ENCODE results near the gene CDK10.
"Not testable (repeated sequence)": the region's sequence is repeated elsewhere in the genome, so short reads cannot be mapped to it uniquely, and the experiment has no call there.

Gene CDK10, protein sequence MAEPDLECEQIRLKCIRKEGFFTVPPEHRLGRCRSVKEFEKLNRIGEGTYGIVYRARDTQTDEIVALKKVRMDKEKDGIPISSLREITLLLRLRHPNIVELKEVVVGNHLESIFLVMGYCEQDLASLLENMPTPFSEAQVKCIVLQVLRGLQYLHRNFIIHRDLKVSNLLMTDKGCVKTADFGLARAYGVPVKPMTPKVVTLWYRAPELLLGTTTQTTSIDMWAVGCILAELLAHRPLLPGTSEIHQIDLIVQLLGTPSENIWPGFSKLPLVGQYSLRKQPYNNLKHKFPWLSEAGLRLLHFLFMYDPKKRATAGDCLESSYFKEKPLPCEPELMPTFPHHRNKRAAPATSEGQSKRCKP

DNA sequence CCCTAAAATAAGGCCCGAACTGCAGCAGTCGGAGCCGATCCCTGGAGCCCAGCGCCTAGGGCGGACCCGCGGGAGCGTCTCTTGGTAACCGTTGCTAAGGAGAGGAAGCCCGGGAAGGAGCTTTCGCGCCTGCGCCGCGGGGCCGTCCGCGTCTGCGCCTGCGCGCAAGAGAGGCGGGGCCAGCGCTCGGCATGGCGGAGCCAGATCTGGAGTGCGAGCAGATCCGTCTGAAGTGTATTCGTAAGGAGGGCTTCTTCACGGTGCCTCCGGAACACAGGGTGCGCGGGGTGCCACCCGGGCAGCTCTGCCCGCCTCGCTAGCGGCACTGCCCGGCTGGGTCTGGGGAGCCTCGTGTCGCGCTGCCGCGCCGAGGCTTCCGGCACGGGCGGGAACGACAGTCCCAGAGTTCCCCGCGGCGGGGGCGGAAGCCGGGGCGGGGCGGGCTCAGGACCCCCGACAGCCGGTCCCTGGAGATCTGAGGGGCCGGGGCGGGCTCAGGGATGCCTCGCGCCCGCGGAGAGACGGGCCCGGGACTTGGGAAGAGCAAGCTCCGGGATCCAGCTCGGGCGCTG, at the start of gene CDK10:
Gene CDK10, plus strand, starts transcription at position 170 of the 572 bp plus-strand sequence. Its CDS starts 22 bp downstream, at position 192.
- peak; percentile 95 for DNase-seq

DNA sequence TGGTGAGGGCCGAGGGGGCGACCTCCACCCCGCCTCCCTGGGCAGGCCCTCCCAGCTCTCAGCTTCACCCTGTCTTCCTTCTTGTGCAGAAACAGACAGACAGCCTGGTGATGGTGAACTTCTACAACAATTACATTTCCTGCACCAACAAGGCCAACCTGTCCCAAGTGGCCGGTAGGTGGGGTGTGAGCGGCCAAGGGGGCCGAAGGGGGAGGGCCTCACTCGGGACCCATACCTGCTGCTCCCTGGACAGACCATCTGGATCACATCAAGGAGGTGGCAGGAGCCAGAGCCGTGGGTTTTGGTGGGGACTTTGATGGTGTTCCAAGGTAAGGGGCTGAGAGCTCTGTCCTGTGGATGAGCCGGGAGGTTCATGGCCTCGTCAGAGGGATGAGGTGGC, 49.1 kb upstream of the CDK10 start:
- no peak for DNase-seq

DNA sequence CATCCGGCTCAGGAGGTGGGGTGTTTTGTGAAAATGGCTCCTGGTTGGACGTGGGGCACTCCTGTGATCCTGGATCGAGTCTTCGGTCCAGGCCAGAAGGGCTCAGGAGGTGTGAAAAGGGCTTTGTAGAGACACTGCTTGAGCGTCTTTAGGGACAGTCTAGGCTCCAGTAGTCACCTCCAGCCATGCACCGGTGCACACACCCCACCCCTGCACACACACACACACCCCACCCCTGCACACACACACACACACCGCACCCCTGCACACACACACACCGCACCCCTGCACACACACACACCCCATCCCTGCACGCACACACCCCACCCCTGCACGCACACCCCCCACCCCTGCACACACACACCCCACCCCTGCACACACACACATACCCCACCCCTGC, 48.0 kb upstream of the CDK10 start:
- DNase-seq: no peak

DNA sequence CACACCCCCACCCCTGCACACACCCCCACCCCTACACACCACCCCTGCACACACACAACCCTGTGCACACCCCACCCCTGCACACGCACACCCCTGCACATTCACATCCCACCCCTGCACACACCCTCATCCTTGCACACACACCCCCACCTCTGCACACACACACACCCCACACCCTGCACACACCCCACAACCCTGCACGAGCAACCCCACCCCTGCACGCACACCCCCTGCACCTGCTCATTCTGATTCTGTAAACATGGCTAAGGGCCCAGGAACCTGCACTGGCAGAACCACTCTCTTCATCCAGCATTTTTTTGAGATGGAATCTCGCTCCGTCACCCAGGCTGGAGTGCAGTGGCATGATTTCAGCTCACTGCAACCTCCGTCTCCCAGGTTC, 47.1 kb upstream of the CDK10 start:
- no peak for DNase-seq

DNA sequence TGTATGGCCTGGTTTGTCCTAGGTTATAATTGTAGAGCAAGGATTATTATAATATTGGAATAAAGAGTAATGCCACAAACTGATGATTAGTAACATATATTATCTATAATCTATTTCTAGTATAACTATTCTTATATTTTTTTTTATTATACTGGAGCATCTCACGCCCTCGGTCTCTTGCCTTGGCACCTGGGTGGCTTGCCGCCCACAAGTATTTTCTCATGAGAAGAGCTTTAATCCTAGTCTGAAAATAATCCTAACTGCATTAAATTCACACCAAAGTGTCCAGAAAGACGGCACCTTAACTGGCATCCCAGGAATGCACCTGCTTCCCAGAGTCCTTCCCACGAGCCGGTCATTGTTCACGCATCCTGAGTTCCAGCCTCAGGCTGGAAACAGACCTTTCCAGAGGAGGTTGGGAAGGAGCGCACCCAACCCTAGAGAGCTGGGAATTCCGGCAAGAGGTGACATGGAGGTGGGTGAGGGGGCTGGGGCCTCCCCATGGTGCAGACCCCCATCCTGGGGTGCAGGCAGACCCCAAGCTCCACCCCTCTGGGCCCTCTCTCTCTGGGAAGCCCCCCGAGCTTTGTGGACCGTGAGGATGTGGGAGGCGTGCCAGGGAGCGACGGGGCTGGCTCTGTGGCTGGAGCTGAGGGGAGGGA, 44.9 kb upstream of the CDK10 start:
- DNase-seq: no peak

DNA sequence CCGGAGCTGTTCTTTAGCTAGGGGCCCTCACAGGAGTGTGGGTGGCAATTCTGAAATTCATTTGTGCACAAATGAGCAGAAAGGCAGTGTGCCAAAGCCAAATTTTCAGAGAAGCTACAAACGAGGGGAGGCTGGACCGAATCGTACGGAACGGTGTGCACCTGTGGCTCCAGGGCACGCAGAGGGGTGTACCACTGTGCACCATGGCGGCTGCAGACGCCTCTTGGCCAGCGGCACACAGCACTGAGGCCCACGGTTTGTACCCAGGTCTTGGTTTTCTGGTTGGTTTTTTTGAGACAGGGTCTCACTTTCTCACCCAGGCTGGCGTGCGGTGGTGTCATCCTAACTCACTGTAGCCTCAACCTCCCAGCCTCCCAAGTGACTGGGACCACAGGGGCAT, 43.9 kb upstream of the CDK10 start:
- no peak for DNase-seq

DNA sequence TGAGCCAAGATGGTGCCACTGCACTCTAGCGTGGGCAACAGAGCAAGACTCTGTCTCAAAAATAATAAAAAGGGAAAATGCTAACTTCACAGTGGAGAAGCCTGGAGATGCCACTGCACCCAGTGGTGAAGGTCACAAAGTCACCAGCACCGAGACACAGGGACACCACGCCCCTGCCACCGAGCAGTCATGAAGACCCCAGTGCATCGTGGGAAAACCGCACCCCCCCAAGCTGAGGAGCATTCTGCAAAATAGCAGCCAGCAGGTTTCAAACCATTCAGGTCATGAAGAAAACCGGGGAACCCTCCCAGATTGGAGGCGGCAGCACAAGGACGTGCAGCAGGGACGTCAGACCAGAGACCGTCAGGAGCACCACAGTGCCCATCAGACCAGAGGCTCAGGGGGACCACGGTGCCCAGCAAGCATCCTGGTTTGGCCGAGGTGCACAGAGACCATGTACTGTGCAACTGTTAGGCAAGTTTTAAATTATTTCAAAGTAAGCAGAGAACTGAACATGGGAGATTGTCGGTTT, 42.7 kb upstream of the CDK10 start:
- DNase-seq: no peak

DNA sequence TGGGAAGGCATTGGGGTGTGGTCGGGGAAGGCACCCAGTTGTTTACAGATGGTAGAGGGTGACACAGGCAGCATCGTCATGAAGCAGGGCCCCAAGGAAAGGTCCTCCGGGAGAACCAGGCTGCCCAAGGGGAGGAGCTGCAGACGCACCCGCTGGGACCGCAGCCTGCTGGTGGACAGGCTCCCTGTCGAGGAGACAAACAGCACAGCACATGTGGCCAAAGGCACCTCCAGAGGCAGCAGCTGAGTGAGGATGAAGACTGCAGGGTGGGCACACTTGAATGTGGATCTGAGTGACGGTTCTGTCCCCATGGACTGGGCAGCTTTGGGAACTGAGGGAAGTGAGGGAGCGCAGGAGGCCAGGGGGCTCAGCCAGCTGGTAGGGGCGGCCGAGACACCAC, 41.4 kb upstream of the CDK10 start:
- DNase-seq: no peak

DNA sequence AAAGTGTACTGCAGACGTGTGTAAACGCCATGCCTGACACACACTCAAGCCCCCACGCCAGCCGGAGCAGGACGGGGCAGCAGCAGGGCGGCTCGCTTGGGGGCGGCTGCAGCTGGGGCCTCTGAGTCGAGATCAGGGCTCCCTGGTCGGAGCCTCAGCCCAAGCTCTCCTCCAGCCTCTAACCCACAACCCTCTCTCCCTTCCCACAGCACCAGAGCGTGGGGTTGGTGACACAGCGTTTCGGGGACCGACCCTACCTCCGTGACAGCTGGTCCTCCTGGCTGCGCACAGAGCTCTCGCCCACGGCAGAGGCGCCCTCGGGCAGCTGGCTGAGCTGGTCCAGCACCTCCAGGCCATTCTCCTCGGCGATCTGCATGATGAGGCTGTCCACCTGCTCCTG, 40.2 kb upstream of the CDK10 start:
- no peak for DNase-seq

DNA sequence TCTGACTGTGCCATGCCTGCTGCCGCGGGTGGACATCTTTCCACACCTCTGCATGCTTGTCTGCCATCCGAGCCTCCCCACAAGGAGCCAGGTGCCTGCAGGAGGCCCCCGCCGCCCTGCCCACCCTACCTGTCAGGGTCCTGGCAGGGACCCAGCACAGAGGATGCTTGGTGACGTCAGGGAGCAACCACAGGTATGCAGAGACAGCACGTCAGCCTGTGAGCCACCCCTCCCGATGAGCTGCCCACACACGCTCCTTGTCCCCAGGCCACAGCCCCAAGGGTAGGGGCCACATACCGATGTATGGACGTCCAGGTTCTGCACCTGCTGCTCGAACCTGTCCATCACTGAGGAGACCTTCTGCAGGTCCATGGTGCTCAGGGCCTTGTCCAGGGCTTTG, 39.6 kb upstream of the CDK10 start:
- no peak for DNase-seq

DNA sequence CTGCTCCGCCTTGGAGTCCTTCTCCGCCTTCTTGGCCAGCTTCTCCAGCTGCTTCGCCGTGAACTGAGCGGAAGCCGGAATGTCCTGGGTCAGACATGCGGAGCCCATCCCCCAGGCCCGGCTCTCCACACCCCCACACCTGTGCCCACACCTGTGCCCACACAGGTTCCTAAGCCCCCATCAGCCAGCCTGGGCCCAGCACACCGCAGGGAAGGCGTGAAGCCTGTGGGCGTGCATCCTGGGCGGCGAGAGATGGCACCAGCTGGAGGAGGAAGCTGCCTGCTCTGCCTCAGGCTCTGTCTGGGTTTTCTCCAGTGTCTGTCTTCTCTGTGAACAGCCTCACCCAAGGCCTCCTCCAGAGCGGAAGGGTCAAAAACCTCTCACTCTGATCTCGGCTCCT, 34.9 kb upstream of the CDK10 start:
- DNase-seq: no peak

DNA sequence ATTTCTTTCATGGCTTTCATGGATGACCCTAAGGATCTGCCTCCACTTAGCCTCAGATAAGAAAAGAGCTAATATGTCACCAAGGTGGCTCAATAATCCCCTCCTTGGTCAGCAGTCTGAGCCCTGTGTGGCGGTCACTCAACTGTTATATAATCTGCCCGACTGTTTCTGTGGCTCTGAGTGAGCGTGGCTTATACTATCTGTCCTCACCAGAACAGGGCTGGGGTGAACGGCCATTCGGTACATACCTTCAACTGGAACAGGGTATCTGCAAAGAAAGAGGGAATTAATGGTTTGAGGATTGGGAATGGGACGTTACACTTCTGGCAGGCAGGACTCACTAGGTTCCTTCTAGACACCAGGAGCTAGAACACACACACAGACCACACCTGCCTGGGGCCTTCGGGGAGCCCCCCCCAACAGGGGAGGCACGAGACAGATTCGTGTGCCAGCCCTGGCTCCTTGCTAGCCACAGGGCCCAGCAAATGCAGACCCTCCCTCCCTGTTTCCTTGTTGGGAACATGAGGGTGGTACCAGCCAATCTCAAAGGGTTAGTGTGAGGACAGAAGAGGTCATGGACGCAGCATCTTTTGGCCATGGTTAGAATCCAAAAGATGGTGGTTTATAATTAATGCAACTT, 32.7 kb upstream of the CDK10 start:
- no peak for DNase-seq

DNA sequence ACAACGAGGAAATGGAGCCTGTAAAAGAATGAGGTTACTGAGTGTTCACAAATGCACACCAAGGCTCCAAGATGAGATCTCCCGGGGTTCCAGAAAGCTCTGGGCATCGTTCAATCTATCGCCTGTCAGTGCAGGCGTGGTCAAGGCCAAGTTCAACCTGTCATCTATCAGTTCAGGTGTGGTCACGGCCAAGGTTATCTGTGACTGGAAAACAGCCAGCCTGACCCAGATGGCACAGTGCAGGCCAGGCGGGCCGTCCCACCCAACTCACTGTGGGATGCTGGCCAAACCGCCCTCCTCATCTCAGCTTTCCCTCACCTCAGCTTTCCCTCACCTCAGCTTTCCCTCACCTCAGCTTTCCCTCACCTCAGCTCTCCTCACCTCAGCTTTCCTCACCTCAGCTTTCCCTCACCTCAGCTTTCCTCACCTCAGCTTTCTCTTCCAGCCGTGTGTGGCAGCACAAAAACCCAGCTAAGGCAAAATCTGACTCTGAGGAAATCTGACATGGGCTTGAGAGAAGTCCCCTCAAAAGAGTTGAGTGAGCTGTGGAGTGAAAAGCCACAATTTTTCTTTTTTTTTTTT, 31.3 kb upstream of the CDK10 start:
- no peak for DNase-seq

DNA sequence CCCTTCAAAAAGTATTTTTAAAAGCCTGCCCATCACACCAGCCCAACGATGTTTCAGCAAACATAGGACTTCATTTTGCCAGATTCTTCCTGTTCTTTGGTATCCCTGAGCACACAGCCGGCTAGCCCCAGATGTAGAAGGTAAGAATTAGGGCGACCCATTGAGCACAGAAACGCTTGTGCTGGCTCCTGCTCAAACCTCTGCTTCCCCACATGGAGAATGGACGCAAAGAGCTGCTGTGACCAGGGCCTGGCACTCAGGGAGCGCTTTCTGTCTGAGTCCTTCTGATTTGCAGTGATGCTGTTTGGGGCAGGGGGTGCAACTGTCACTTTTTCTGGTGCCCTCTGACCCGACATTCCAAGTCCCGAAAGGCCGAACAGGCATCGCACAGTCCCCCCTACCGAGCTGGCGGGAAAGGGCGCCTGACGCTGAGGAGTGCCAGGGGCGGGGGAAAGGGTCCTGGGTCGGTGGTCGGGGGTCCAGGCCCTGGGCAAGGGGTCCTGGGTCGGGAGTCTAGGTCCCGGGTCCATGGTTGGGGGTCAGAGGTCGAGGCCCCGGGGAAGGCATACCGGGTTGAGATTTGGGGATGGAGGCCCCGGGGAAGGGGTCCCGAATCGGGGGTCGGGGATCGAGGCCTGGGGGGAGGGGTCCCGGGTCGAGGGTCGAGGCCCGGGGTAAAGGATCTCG, 29.9 kb upstream of the CDK10 start:
- no peak for DNase-seq

DNA sequence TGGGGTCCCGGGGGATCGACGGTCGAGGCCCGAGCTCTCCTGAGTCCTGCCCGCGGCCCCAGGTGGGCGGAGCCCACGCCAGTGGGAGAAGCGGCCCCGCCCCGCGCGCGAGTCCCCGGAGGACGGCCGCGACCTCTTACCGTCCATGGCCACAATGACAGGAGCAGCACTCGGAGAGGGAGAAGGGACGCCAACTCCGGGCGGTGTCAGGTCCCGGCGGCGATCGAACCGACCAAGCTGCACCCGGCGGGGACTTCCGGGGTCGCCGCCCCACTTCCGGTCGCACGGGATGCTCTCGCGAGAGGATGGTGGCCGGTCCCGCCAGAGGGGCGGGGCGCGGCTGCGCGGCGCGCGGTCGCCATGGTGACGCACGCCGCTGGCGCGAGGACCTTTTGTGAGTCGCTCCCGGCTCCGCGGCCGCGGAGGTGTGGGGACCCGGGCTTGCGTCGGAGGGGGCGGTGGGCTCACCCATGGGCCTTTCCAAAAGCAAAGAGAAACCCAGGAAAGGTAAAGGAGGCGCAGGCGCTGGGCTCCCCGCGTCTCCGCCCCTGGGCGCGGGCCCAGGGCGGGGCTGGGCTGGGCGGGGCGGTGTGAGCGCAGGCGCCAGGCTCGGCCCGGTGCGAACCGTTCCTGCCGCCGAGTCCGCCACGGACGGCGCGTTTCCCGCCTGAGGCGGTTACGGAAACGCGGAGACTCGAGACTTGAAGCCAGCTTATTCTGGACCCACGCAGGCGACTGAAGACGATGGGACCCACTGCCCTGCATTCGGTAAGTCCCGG, 28.9 kb upstream of the CDK10 start, which contains the start of the genes CHMP1A and SPATA33:
Gene CHMP1A, minus strand, starts transcription at position 267 of the 779 bp plus-strand sequence. Its CDS starts 120 bp downstream, at position 147.
Gene SPATA33, plus strand, starts transcription at position 395 of the 779 bp plus-strand sequence. Its CDS starts 76 bp downstream, at position 471.
- DNase-seq: peak; percentile 95

DNA sequence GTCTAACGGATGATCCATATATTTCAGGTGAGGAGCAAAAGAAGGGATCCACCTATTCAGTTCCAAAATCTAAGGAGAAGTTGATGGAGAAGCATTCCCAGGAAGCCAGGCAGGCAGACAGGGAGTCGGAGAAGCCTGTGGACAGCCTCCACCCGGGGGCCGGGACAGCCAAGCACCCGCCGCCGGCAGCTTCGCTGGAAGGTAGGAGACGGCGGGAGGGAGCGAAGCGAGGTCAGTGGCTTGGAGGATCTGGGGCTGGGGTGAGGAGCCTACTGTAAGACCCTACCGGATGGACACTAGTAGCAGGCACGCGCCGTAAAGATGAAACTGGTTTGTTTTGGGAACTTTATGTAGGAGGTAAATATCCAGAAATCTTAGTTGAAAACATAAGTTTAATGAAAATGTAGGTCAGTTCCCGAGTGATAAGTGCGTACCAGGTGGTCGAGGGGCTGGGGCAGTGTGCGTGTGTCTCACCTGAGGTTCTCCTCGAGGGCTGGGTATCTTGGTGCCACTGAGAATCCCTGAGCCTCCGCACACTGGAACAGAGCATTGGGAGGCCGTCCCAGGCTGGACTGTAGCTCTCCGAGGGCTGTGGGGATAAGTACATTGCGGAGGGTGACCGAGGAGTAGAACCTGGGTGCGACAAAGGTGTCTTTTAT, 28.1 kb upstream of the CDK10 start:
- peak; percentile 25 for DNase-seq

DNA sequence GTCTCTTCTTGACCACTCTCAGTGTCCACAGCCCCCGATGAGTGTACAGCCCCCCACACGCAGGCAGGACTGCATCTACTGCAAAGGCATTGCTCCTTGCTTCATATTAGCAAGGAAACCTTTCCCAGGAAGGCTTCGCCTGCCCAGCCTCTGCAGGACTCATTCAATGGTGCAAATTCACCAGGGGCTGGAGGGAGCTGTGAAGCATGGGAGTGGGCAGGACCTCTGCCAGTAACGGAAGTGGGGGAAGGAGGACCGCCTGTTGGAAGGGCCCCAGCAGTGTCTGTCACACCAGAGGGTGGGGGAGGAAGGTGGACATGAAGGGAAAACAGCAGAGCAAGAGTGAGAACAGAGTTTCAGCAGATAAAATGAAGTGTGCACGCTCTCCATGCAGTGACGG, 26.3 kb upstream of the CDK10 start:
- no peak for DNase-seq

DNA sequence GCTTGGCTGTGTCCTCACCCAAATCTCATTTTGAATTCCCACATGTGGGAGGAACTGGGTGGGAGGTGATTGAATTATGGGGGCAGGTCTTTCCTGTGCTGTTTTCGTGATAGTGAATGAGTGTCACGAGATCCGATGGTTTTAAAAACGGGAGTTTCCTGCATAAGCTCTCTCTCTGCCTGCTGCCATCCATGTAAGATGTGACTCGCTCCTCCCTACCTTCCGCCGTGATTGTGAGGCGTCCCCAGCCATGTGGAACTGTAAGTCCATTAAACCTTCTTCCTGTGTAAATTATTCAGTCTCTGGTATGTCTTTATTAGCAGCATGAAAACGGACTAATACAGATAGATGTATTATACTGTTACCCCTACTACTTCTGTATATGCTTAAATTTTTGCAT, 25.3 kb upstream of the CDK10 start:
- no peak for DNase-seq

DNA sequence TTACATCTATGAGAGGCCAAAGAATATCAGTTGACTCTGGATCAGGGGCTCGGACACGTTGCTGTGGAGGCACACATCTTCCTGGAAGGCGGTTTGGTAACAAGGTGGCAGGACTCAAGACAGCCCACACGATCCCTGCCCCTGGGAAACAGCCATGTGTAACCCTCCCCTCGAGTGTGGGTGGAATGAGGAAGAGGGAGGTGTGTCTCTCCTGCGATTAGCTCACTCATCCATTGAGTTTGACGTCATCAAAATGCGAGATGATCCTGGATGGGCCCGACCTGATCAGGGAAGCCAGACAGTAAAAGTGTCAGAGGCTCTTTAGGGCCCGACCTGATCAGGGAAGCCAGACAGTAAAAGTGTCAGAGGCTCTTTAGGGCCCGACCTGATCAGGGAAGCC, 22.3 kb upstream of the CDK10 start:
- not testable (repeated sequence) for DNase-seq

DNA sequence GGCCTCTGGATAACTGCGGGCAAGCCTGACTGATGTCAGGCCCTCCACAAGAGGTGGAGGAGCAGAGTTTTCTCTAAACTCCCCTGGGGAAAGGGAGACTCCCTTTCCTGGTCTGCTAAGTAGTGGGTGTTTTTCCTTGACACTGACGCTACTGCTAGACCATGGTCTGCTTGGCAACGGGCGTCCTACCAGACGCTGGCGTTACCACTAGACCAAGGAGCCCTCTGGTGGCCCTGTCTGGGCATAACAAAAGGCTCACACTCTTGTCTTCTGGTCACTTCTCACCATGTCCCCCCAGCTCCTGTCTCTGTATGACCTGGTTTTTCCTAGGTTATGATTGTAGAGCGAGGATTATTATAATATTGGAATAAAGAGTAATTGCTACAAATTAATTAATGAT, 19.5 kb upstream of the CDK10 start:
- peak; percentile 40 for DNase-seq

DNA sequence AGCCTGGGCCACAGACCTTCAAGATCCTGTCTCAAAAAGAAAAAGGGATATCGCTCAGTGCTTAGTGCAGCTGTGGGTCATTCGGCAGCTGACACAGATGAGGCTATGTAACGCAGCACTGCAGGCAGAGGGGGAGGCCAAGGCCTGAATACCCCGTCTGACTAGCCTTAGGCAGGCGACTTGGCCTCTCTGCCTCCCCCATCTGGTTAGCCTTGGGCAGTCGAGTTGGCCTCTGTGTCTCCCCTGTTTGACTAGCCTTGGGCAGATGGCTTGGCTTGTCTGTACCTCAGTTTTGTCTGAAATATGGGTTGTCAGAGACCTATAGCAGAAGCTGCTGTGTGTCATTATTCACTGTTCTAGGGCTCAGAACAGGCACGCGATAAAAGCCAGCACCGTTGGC, 18.9 kb upstream of the CDK10 start:
- no peak for DNase-seq

All from activated CD4-positive, alpha-beta T cell treated with anti-CD3 and anti-CD28 coated beads, Interleukin-10, Interleukin-2, amounts not matched to agents 100 ng/mL and 50 ng/mL, durations not matched to agents 16 hours and 8 hours (primary cell).